HCT116 (cell line): ENCODE data around the gene KMT2C. TPM values are rescaled to one million over a fixed set of nuclear protein-coding genes. Genes with fewer than 3 reads are reported as not detected.

Experiments
- ATAC-seq: fragments of 200-7000 bp; cut with Tn5 transposase; 2 replicates; pipeline ENCODE4 v1.9.1; 2020; ENCODE audit warnings: mild to moderate bottlenecking, moderate library complexity
- BruUV-seq: library from RNA; stranded (reverse); fragments of 400-500 nt; replicated peaks from 2 replicates; lab custom pipeline; 2021; lab: Mats Ljungman, UMichigan
- CTCF ChIA-PET: fragments of 300-600 bp; sonication (Branson Sonifier 250); formaldehyde crosslinking; loops from one replicate; lab custom pipeline; 2021; ENCODE audit warnings: antibody characterized with exemption; lab: Charles Lee
- POLR2A ChIA-PET: fragments of 300-600, 350-600 bp; sonication (Branson Sonifier 250); formaldehyde crosslinking; loops from one replicate; lab custom pipeline; 2021; ENCODE audit warnings: antibody characterized with exemption; lab: Charles Lee
- RAD21 ChIA-PET, 2 experiments: fragments of 300-600 bp; sonication (Branson Sonifier 250); formaldehyde crosslinking; loops; one replicate each; lab custom pipeline; 2023; ENCODE audit warnings: low total read pairs in 2 of 2; ENCODE audit not compliant: uncharacterized antibody in 2 of 2, unreplicated experiment in 2 of 2, low non-redundant PET in 1 of 2; lab: Charles Lee
- DNase-seq: peaks from one replicate; pipeline ENCODE4 v3.0.0-alpha.2; 2010; ENCODE audit warnings: low read depth, low spot score
- H2AFZ ChIP-seq: fragments of 200-600 bp; shearing (Covaris generic), sonication (generic); 2 replicates; pipeline ENCODE4 v1.6.1; 2017; ENCODE audit warnings: low read depth, mixed run types, mixed read lengths, antibody characterized with exemption, low read length; ENCODE audit not compliant: poor library complexity, severe bottlenecking
- H3K27ac ChIP-seq: 2 replicates; pipeline ENCODE4 v1.5.1; 2012; ENCODE audit warnings: low read depth, low read length
- H3K27me3 ChIP-seq: fragments of 200-600 bp; sonication (generic); 2 replicates; pipeline ENCODE4 v1.6.1; 2016; ENCODE audit warnings: mixed run types, low read length, mixed read lengths; ENCODE audit not compliant: insufficient read depth
- H3K36me3 ChIP-seq, 2 experiments: fragments of 200-500 bp in 1 of 2; fragments of 200-600 bp in 1 of 2; sonication (Bioruptor generic) in 1 of 2; sonication (generic) in 1 of 2; 2 replicates each; pipeline versions ENCODE4 v1.5.1 to v1.6.1; 2014 to 2016; ENCODE audit warnings: low read length in 2 of 2, inconsistent platforms in 1 of 2, mixed read lengths in 1 of 2, mixed run types in 1 of 2; ENCODE audit not compliant: insufficient read depth in 2 of 2, control insufficient read depth in 1 of 2
- H3K4me1 ChIP-seq, 2 experiments: fragments of 200-600 bp in 1 of 2; sonication (generic) in 1 of 2; 2 replicates each; pipeline versions ENCODE4 v1.5.1 to v1.6.1; 2012 to 2017; ENCODE audit warnings: low read length in 2 of 2, inconsistent platforms in 1 of 2, mild to moderate bottlenecking in 1 of 2, mixed read lengths in 1 of 2, mixed run types in 1 of 2, moderate library complexity in 1 of 2; ENCODE audit not compliant: insufficient read depth in 2 of 2, control insufficient read depth in 1 of 2
- H3K4me2 ChIP-seq: fragments of 200-600 bp; sonication (generic); 2 replicates; pipeline ENCODE4 v1.6.1; 2017; ENCODE audit warnings: mixed run types, low read length, mixed read lengths
- H3K4me3 ChIP-seq, 2 experiments: fragments of 200-600 bp in 1 of 2; sonication (generic) in 1 of 2; replicated peaks in 1 of 2; 2 replicates each; pipeline ENCODE4 v1.5.1; 2011 to 2016; ENCODE audit warnings: low read length in 2 of 2, control low read depth in 1 of 2, low read depth in 1 of 2, mild to moderate bottlenecking in 1 of 2, mixed read lengths in 1 of 2, mixed run types in 1 of 2
- H3K79me2 ChIP-seq: fragments of 200-600 bp; sonication (generic); 2 replicates; pipeline ENCODE4 v1.6.1; 2017; ENCODE audit warnings: mild to moderate bottlenecking, mixed run types, low read length, moderate library complexity, mixed read lengths; ENCODE audit not compliant: insufficient read depth
- H3K9ac ChIP-seq: fragments of 200-600 bp; sonication (generic); 2 replicates; pipeline ENCODE4 v1.6.1; 2016; ENCODE audit warnings: low read length, mixed read lengths
- H3K9me2 ChIP-seq: fragments of 200-600 bp; sonication (generic), shearing (Covaris generic); 2 replicates; pipeline ENCODE4 v1.6.1; 2017; ENCODE audit warnings: mixed run types, mild to moderate bottlenecking, moderate library complexity; ENCODE audit not compliant: insufficient read depth
- H3K9me3 ChIP-seq, 2 experiments: fragments of 200-500 bp in 1 of 2; fragments of 200-600 bp in 1 of 2; sonication (Bioruptor generic) in 1 of 2; sonication (generic) in 1 of 2; 2 replicates each; pipeline ENCODE4 v1.6.1; 2014 to 2017; ENCODE audit warnings: low read length in 2 of 2, mixed read lengths in 2 of 2, inconsistent platforms in 1 of 2, low read depth in 1 of 2, mild to moderate bottlenecking in 1 of 2, mixed run types in 1 of 2, moderate library complexity in 1 of 2; ENCODE audit not compliant: control insufficient read depth in 1 of 2, insufficient read depth in 1 of 2
- H4K20me1 ChIP-seq: fragments of 200-600 bp; sonication (generic), shearing (Covaris generic); 2 replicates; pipeline ENCODE4 v1.6.1; 2017; ENCODE audit warnings: mixed run types, mild to moderate bottlenecking, moderate library complexity; ENCODE audit not compliant: insufficient read depth
- CEBPB ChIP-seq: IDR thresholded peaks from 2 replicates; pipeline ENCODE4 v1.6.1; 2012; ENCODE audit warnings: low read depth
- EGR1 ChIP-seq: IDR thresholded peaks from 2 replicates; pipeline ENCODE4 v1.6.1; 2012; ENCODE audit warnings: low read depth
- ELF1 ChIP-seq: IDR thresholded peaks from 2 replicates; pipeline ENCODE4 v1.6.1; 2012; ENCODE audit warnings: low read depth, borderline replicate concordance
- EZH2 ChIP-seq: fragments of 200-600 bp; sonication (generic); IDR thresholded peaks from 2 replicates; pipeline ENCODE4 v1.6.1; 2017; ENCODE audit warnings: antibody characterized with exemption, mixed run types
- EZH2phosphoT487 ChIP-seq: fragments of 200-600 bp; IDR thresholded peaks from 2 replicates; pipeline ENCODE4 v1.6.1; 2018; ENCODE audit warnings: antibody characterized with exemption, borderline replicate concordance
- FOSL1 ChIP-seq: IDR thresholded peaks from 2 replicates; pipeline ENCODE4 v1.6.1; 2012; ENCODE audit warnings: low read depth
- POLR2AphosphoS5 ChIP-seq: IDR thresholded peaks from 2 replicates; pipeline ENCODE4 v1.6.1; 2011; ENCODE audit warnings: mild to moderate bottlenecking, low read depth, low read length, moderate library complexity
- RAD21 ChIP-seq: IDR thresholded peaks from 2 replicates; pipeline ENCODE4 v1.6.1; 2012; ENCODE audit warnings: low read depth, mild to moderate bottlenecking
- SIN3A ChIP-seq: IDR thresholded peaks from 2 replicates; pipeline ENCODE4 v1.6.1; 2012; ENCODE audit warnings: low read depth
- SP1 ChIP-seq: IDR thresholded peaks from 2 replicates; pipeline ENCODE4 v1.6.1; 2012; ENCODE audit warnings: low read depth
- SRF ChIP-seq: IDR thresholded peaks from 2 replicates; pipeline ENCODE4 v1.6.1; 2012; ENCODE audit warnings: low read depth
- TCF7L2 ChIP-seq: IDR thresholded peaks from 2 replicates; pipeline ENCODE4 v1.7.0; 2011; ENCODE audit warnings: borderline replicate concordance, inconsistent platforms; ENCODE audit not compliant: insufficient read depth, insufficient read length; ENCODE audit errors: extremely low read depth
- YY1 ChIP-seq: IDR thresholded peaks from 2 replicates; pipeline ENCODE4 v1.6.1; 2011; ENCODE audit warnings: low read length, low read depth, moderate library complexity, mild to moderate bottlenecking; ENCODE audit not compliant: insufficient replicate concordance; ENCODE audit errors: extremely low read depth
- ZFX ChIP-seq: fragments of 450-650 bp; IDR thresholded peaks from 2 replicates; pipeline ENCODE4 v1.6.1; 2017
- intact Hi-C: fragments of 100-400 bp; cut with micrococcal nuclease; formaldehyde crosslinking; loops from 2 replicates; pipeline ENCODE4 v1.10.0; 2022
- total RNA-seq: library from RNA; stranded (reverse); gene quantifications from one replicate; pipeline ENCODE4 v1.2.1, GENCODE V29; 2021; ENCODE audit not compliant: unreplicated experiment
- TF ChIP-seq, protein P1 (sequence below): IDR thresholded peaks from 2 replicates; pipeline ENCODE4 v1.6.1; 2012
- TF ChIP-seq, protein P2 (sequence below): IDR thresholded peaks from 2 replicates; pipeline ENCODE4 v1.6.1; 2012
- TF ChIP-seq, protein P3 (sequence below): IDR thresholded peaks from 2 replicates; pipeline ENCODE4 v1.6.1; 2012; ENCODE audit warnings: low read depth

Gene KMT2C
- total RNA-seq, 1 experiment from 2014 or later, result 22.9 TPM

DNA sequence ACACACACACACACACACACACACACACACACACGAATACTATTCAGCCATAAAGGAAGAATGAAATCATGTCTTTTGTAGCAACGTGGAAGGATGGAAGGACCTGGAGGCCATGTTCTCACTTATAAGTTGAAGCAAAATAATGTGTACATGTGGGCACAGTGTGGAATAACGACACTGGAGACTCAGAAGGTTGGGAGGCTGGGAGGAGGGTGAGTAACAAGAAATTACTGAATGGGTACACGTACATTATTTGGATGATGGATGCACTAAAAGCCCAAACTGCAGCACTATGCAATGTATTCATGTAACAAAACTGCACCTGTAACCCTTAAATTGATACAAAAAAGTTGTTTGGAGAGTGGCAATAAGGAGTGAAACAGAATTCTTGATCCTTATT lies 32.1 kb downstream of the KMT2C start:
- no peaks in the 10 kb centered on the region for H3K36me3 ChIP-seq
- BruUV-seq, result no TSS peak
- H3K9ac ChIP-seq, result no peak overlapping the region
- H3K4me3 ChIP-seq, result no peak overlapping the region
- H3K4me1 ChIP-seq, result peaks cover 0 to 3% of the 10 kb centered on the region in 2 experiments; a peak in 2 of 4 replicates
- no peaks in the 10 kb centered on the region for H3K9me2 ChIP-seq
- POLR2A ChIA-PET, result no interaction called here
- H2AFZ ChIP-seq, result no peak overlapping the region
- no peak overlapping the region for H3K4me2 ChIP-seq
- intact Hi-C loops, result no loop called here
- H4K20me1 ChIP-seq, result no peaks in the 10 kb centered on the region
- TF ChIP-seq TCF7L2 (no peak), RAD21 (no peak), SRF (no peak), SP1 (no peak), EZH2 (no peak), EZH2phosphoT487 (no peak)
- TF ChIP-seq, protein P1, sequence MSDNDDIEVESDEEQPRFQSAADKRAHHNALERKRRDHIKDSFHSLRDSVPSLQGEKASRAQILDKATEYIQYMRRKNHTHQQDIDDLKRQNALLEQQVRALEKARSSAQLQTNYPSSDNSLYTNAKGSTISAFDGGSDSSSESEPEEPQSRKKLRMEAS, result no peak
- TF ChIP-seq, all 23 proteins: peak for 0
- ChIA-PET RAD21 (no interaction called here), CTCF (no interaction called here)
- no peaks in the 10 kb centered on the region for H3K27me3 ChIP-seq
- DNase-seq (no peak), ATAC-seq (no peak)
- no peak overlapping the region for H3K27ac ChIP-seq
- peaks cover 36% of the 10 kb centered on the region for H3K79me2 ChIP-seq
- peaks cover 14 to 28% of the 10 kb centered on the region in 2 experiments; a peak in 3 of 4 replicates for H3K9me3 ChIP-seq

DNA sequence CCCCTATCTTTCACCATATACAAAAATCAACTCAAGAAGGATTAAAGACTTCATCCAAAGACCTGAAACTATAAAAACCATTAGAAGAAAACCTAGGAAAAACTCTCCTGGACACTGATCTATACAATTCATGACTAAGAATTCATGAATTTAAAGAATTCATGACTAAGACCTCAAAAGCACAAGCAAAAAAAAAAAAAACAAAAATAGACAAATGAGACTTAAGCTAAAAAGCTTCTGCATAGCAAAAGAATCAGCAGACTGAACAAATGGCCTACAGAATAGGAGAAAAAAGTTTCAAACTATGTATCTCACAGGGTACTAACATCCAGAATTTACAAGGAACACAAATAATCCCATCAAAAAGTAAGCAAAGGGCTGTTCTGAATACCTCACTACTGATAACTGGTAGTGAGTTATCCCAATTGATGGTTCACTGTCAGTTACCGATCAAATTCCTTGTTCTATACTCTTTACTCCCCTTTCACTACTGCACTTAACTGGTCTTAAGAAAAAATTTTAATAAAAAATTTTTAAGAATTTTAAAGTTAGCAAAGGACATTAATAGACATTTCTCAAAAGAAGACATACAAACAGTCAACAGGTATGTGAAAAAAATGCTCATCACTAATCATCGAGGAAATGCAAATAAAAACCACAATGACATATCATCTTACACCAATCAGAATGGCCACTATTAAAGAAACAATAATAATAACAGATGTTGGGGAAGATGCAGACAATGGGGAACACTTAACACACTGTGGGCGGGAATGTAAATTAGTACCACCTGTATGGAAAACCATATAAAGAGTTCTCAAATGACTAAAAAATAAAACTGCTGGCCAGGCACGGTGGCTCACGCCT lies 33.2 kb downstream of the KMT2C start:
- Histone ChIP-seq H4K20me1 (no peaks in the 10 kb centered on the region), H3K79me2 (peaks cover 42% of the 10 kb centered on the region), H3K4me2 (no peak overlapping the region), H3K27ac (no peak overlapping the region), H3K4me1 (peaks cover 0 to 3% of the 10 kb centered on the region in 2 experiments; a peak in 2 of 4 replicates), H3K9ac (no peak overlapping the region), H3K27me3 (no peaks in the 10 kb centered on the region), H3K36me3 (no peaks in the 10 kb centered on the region), H3K9me3 (peaks cover 14 to 28% of the 10 kb centered on the region in 2 experiments; a peak in 3 of 4 replicates), H3K9me2 (no peaks in the 10 kb centered on the region), H3K4me3 (no peak overlapping the region), H2AFZ (no peak overlapping the region)
- ATAC-seq, result no peak
- CTCF ChIA-PET, result no interaction called here
- intact Hi-C loops, result no loop called here
- RAD21 ChIA-PET, result no interaction called here
- BruUV-seq, result no TSS peak
- POLR2A ChIA-PET, result no interaction called here
- DNase-seq, result no peak
- TF ChIP-seq EZH2phosphoT487 (no peak), CEBPB (no peak), YY1 (no peak), ZFX (no peak), SIN3A (no peak), EGR1 (no peak), POLR2AphosphoS5 (no peak), FOSL1 (no peak), ELF1 (no peak)
- TF ChIP-seq, protein P1, result no peak
- TF ChIP-seq, protein P2, sequence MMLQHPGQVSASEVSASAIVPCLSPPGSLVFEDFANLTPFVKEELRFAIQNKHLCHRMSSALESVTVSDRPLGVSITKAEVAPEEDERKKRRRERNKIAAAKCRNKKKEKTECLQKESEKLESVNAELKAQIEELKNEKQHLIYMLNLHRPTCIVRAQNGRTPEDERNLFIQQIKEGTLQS, result no peak
- TF ChIP-seq, protein P3, sequence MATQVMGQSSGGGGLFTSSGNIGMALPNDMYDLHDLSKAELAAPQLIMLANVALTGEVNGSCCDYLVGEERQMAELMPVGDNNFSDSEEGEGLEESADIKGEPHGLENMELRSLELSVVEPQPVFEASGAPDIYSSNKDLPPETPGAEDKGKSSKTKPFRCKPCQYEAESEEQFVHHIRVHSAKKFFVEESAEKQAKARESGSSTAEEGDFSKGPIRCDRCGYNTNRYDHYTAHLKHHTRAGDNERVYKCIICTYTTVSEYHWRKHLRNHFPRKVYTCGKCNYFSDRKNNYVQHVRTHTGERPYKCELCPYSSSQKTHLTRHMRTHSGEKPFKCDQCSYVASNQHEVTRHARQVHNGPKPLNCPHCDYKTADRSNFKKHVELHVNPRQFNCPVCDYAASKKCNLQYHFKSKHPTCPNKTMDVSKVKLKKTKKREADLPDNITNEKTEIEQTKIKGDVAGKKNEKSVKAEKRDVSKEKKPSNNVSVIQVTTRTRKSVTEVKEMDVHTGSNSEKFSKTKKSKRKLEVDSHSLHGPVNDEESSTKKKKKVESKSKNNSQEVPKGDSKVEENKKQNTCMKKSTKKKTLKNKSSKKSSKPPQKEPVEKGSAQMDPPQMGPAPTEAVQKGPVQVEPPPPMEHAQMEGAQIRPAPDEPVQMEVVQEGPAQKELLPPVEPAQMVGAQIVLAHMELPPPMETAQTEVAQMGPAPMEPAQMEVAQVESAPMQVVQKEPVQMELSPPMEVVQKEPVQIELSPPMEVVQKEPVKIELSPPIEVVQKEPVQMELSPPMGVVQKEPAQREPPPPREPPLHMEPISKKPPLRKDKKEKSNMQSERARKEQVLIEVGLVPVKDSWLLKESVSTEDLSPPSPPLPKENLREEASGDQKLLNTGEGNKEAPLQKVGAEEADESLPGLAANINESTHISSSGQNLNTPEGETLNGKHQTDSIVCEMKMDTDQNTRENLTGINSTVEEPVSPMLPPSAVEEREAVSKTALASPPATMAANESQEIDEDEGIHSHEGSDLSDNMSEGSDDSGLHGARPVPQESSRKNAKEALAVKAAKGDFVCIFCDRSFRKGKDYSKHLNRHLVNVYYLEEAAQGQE, result no peak
